Glutamatergic neuron (in vitro differentiated cells): ENCODE measurements around the gene ANKDD1B. TPM values are rescaled to one million over a fixed set of nuclear protein-coding genes. Genes with fewer than 3 reads are reported as not detected.

Experiments
- DNase-seq: peaks from one replicate; pipeline ENCODE4 v3.0.0; 2022
- H3K27ac Mint-ChIP-seq: one replicate; pipeline ENCODE4 v1.8.0; 2020; ENCODE audit warnings: mild to moderate bottlenecking, mixed read lengths, inconsistent platforms; ENCODE audit not compliant: unreplicated experiment
- H3K27me3 Mint-ChIP-seq: one replicate; pipeline ENCODE4 v1.8.0; 2020; ENCODE audit warnings: mild to moderate bottlenecking, moderate library complexity, mixed read lengths, inconsistent platforms; ENCODE audit not compliant: unreplicated experiment
- H3K36me3 Mint-ChIP-seq: one replicate; pipeline ENCODE4 v1.8.0; 2020; ENCODE audit warnings: mild to moderate bottlenecking, mixed read lengths, inconsistent platforms; ENCODE audit not compliant: unreplicated experiment
- H3K4me1 Mint-ChIP-seq: one replicate; pipeline ENCODE4 v1.8.0; 2020; ENCODE audit warnings: mild to moderate bottlenecking, low read depth, mixed read lengths, inconsistent platforms; ENCODE audit not compliant: unreplicated experiment
- H3K4me3 Mint-ChIP-seq: one replicate; pipeline ENCODE4 v1.8.0; 2020; ENCODE audit warnings: mild to moderate bottlenecking, mixed read lengths, inconsistent platforms; ENCODE audit not compliant: unreplicated experiment
- H3K9me3 Mint-ChIP-seq: one replicate; pipeline ENCODE4 v1.8.0; 2020; ENCODE audit warnings: mild to moderate bottlenecking, moderate library complexity, mixed read lengths, inconsistent platforms; ENCODE audit not compliant: unreplicated experiment
- total RNA-seq: library from RNA; stranded (reverse); fragmentation: NEBNext Ultra II Directional; extraction: Animal tissue kit (Norgen Biotek cat#: 25700); gene quantifications from one replicate; pipeline ENCODE4 v1.2.1, GENCODE V29; 2021; ENCODE audit not compliant: unreplicated experiment
- TF ChIP-seq, protein P1 (sequence below): fragments of 200-600 bp; sonication (generic); IDR thresholded peaks from one replicate; pipeline ENCODE4 v1.5.0; 2021; ENCODE audit not compliant: partially characterized antibody, unreplicated experiment

The ANKDD1B gene
- total RNA-seq, 1 donor from 2014 or later: 2.3 TPM

- TF ChIP-seq, protein P1, sequence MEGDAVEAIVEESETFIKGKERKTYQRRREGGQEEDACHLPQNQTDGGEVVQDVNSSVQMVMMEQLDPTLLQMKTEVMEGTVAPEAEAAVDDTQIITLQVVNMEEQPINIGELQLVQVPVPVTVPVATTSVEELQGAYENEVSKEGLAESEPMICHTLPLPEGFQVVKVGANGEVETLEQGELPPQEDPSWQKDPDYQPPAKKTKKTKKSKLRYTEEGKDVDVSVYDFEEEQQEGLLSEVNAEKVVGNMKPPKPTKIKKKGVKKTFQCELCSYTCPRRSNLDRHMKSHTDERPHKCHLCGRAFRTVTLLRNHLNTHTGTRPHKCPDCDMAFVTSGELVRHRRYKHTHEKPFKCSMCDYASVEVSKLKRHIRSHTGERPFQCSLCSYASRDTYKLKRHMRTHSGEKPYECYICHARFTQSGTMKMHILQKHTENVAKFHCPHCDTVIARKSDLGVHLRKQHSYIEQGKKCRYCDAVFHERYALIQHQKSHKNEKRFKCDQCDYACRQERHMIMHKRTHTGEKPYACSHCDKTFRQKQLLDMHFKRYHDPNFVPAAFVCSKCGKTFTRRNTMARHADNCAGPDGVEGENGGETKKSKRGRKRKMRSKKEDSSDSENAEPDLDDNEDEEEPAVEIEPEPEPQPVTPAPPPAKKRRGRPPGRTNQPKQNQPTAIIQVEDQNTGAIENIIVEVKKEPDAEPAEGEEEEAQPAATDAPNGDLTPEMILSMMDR: no peak
- Mint-ChIP-seq H3K4me3 (no peak overlapping the region), H3K27me3 (no peaks in the 10 kb centered on the region), H3K36me3 (peaks cover 5% of the 10 kb centered on the region), H3K27ac (no peak overlapping the region), H3K9me3 (no peaks in the 10 kb centered on the region), H3K4me1 (no peaks in the 10 kb centered on the region)
- DNase-seq: no peak
Observed at GRCh38 chr5:75707911-75708509, 96.8 kb downstream of the ANKDD1B start.

- Mint-ChIP-seq H3K9me3 (no peaks in the 10 kb centered on the region), H3K4me1 (peaks cover 8% of the 10 kb centered on the region), H3K27ac (no peak overlapping the region), H3K36me3 (no peaks in the 10 kb centered on the region), H3K4me3 (no peak overlapping the region), H3K27me3 (peaks cover 2% of the 10 kb centered on the region)
- DNase-seq: no peak
- TF ChIP-seq, protein P1: no peak
Observed at GRCh38 chr5:75710637-75711036, 99.4 kb downstream of the ANKDD1B start.

DNA sequence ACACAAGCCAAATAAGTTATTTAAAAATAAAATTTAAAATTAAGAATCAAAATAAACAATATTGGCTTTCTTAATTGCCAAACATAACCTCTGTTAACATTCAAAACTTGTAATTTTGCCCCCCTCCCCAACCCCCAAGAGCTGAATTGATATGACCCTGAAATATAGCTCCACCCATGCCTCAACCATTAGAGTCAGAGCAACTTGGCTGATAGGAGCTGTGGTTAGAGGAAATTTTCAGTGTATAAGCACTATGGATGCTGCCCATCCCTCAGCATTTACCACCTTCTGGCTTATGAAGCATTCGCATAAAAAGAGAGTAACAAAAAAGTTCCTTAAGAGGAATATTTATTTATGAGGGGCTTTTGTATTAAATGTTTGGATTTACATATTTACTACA lies 99.9 kb downstream of the ANKDD1B start:
- Mint-ChIP-seq H3K4me3 (no peak overlapping the region), H3K9me3 (no peaks in the 10 kb centered on the region), H3K27ac (no peak overlapping the region), H3K36me3 (no peaks in the 10 kb centered on the region), H3K4me1 (peaks cover 11% of the 10 kb centered on the region), H3K27me3 (peaks cover 5% of the 10 kb centered on the region)
- DNase-seq: no peak
- TF ChIP-seq, protein P1: no peak

- DNase-seq: no peak
- peaks cover 2% of the 10 kb centered on the region for H3K9me3 Mint-ChIP-seq
- H3K27ac Mint-ChIP-seq: no peak overlapping the region
- H3K27me3 Mint-ChIP-seq: peaks cover 5% of the 10 kb centered on the region
- peaks cover 11% of the 10 kb centered on the region for H3K4me1 Mint-ChIP-seq
- H3K36me3 Mint-ChIP-seq: no peaks in the 10 kb centered on the region
- TF ChIP-seq, protein P1: no peak
- H3K4me3 Mint-ChIP-seq: no peak overlapping the region
Observed at GRCh38 chr5:75712091-75712490, 100.8 kb downstream of the ANKDD1B start.

DNA sequence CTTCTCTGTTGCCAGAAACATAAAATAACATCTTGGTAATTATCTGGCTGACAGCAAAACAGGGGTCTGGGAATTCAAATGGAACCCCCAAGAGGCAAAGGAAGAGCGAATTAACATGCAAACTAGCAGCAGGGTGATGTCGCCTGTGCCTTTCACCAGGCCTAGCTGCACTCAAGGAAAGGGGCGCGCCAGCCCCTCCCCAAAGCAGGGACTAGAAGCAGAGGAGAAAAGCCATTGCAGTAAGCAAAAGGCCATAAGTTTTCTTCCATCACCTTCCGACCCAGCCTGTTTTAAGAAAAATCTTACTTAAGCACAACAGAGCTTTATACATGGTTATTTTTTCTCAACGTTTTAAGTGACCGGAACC lies 105.4 kb downstream of the ANKDD1B start:
- Mint-ChIP-seq H3K4me1 (peaks cover 11% of the 10 kb centered on the region), H3K4me3 (peak overlapping the region; percentile 96), H3K36me3 (no peaks in the 10 kb centered on the region), H3K27ac (peak overlapping the region; percentile 97), H3K9me3 (peaks cover 3% of the 10 kb centered on the region), H3K27me3 (peaks cover 6% of the 10 kb centered on the region)
- TF ChIP-seq, protein P1: no peak
- peak; percentile 46 for DNase-seq
